ENCODE results near the gene GPR52.
"Not testable (repeated sequence)": the region's sequence is repeated elsewhere in the genome, so short reads cannot be mapped to it uniquely, and the experiment has no call there.

The GPR52 gene, protein sequence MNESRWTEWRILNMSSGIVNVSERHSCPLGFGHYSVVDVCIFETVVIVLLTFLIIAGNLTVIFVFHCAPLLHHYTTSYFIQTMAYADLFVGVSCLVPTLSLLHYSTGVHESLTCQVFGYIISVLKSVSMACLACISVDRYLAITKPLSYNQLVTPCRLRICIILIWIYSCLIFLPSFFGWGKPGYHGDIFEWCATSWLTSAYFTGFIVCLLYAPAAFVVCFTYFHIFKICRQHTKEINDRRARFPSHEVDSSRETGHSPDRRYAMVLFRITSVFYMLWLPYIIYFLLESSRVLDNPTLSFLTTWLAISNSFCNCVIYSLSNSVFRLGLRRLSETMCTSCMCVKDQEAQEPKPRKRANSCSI

GRCh38 chr1:174447866-174448530 is at the start of gene GPR52:
GPR52 (plus strand) TSS chr1:174447964; CDS start chr1:174448112, 148 bp downstream.
- no peak for DNase-seq

DNA sequence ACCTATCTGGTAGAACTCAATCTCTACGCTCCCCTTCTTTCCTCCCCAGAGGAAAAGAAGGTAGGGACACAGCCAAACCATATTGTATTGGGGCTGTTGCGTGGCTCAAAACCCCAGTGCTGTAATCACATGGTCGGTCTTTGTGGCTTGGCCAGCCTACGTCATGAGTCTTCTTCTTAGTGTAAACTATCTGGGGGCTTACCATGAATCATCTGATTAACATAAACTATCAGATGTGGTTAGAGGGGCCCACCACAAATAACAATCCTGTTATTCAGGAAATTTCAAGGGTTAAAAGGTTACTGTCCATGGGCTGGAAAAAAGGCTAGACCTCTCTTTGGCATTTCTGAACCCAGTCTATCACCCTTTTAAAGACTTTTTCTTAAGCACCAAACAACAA is 49.5 kb upstream of the GPR52 start:
- no peak for DNase-seq

GRCh38 chr1:174399211-174399610 is 48.6 kb upstream of the GPR52 start:
- DNase-seq = no peak

- DNase-seq = no peak
These were observed 46.7 kb upstream of the GPR52 start for GRCh38 chr1:174401075-174401474.

- DNase-seq = no peak
These were observed 42.5 kb upstream of the GPR52 start for GRCh38 chr1:174405219-174405618.

GRCh38 chr1:174406421-174406820 is 41.3 kb upstream of the GPR52 start:
- DNase-seq = no peak

- no peak for DNase-seq
These were observed 40.1 kb upstream of the GPR52 start for GRCh38 chr1:174407665-174408064.

- DNase-seq = no peak
These were observed 39.6 kb upstream of the GPR52 start for GRCh38 chr1:174408146-174408545.

DNA sequence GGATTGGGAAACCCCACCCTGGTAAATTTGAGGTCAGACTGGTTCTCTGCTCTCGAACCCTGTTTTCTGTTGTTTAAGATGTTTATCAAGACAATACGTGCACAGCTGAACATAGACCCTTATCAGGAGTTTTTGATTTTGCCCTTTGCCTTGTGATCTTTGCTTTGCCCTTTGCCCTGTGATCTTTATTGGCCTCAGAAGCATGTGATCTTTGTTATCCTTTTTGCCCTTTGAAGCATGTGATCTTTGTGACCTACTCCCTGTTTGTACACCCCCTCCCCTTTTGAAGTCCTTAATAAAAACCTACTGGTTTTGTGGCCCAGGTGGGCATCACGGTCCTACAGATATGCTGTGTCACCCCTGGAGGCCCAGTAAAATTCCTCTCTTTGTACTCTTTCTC is 38.0 kb upstream of the GPR52 start:
- DNase-seq = not testable (repeated sequence)

GRCh38 chr1:174413632-174414031 is 34.1 kb upstream of the GPR52 start:
- DNase-seq = no peak

GRCh38 chr1:174414203-174414602 is 33.6 kb upstream of the GPR52 start:
- DNase-seq = no peak

- DNase-seq = no peak
These were observed 32.3 kb upstream of the GPR52 start for GRCh38 chr1:174415506-174415905.

GRCh38 chr1:174417921-174418320 is 29.8 kb upstream of the GPR52 start:
- no peak for DNase-seq

- DNase-seq = no peak
These were observed 22.6 kb upstream of the GPR52 start for GRCh38 chr1:174425121-174425520.

DNA sequence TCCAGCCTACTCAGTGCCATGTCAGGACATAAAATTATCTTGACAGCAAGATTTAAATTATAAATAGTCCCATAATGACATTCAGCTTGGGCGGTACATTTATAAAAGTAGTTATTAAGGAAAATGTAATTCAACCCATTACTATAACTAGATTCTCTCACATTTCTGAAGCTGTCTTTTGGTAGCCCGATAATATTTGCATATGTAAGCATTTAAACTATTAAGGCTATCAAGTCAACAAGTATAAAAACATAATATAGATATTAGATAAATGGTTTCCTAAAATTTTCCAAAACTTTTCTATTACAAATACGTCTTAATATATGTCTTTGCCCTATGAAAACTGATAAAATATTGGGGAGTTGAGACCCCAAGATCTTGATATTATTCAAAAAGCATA is 21.6 kb upstream of the GPR52 start:
- DNase-seq = no peak

DNA sequence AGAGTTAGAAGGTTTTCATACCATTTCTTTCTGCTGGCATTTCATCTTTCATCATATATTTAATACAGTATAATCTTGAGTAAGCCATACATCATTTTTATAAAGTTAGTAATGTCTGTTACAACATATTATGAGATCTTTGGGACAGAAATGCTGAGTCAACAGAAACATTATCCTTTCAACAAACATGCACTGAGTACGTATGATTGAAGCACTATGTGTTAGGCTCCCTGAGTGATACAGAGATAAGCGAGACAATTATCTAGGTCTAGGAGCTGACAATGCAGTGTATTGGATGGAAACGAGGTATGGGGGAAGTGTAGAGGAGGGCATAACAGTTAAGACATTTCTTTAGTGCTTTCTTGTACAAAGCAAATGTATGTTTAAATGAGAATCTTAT is 19.7 kb upstream of the GPR52 start:
- no peak for DNase-seq

DNA sequence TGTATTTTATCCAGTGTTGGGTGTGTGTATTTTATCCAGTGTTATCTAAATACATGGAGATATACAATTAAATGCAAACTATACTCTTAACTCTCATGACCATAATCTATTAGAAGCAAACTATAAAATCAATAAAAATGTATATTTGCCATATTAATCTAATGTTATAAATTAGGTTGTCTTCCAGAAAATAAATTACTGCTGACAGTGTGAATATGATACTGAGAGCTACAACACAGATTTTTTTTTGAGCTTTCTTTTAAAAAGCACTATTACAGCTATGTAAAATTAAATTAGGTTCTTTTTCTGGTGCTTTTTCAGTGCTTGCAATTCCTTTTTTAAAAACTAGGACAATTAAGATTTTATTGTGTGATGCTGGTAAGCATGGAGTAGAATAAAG is 19.0 kb upstream of the GPR52 start:
- DNase-seq = no peak

DNA sequence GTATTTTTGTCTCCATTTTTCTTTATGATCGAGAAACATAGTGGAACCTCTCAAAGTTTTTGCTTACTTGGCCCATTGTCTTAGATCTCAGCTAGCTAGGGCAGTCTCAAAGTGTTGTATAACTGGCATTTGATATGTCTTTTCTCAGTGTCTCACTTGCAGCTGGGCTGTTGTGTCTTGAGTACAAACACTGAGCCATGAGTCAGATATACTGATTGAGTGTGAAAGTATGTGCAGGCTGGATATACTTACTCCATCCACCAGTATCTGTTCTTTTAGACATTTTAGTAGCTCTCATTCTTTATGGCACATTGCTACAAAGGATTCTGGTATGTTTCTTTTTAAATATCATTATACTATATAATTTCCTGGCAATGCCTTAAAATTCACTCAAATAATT is 14.3 kb upstream of the GPR52 start:
- DNase-seq = no peak

DNA sequence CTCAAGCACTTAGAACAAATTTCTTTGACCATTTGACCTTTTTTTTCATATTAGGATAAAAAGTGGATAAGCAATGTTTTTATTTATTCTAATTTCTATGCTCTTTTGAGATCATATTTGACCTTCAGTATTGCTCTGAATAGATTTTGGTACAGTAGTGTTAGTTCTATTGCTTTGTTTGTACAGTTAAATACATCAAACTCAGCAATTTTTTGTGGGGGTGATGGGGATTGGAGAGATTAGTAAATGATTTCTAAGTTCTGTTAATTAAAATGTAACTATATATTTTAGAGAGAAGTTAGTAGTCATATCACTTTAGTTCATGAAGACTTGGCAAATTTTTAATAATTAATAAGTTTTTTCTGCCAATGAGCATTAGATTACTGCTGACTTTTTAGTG is 2.4 kb upstream of the GPR52 start:
- no peak for DNase-seq

DNA sequence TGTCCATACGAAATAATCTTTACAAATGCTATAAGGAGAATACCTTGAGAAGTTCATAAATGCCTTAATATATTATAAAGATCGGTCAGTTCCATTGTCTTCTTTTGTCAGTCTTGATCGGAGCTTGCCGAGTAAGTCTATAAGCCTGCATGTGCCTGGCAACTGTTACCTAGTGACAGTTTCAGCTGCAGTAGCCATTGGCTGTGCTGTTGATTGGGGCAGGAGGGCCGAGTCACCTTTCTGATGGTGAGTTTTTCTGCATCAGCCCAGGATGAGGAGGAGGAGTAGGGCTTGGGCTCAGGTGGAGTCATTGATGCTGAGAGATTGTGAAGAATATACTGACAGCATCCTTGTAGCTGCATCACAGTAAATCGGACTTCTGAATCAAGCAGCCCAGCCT is 1.9 kb upstream of the GPR52 start:
- no peak for DNase-seq

GRCh38 chr1:174448531-174448883 is 743 bp downstream of the GPR52 start:
- no peak for DNase-seq

- no peak for DNase-seq
These were observed 1.2 kb downstream of the GPR52 start for GRCh38 chr1:174448974-174449373.

DNA sequence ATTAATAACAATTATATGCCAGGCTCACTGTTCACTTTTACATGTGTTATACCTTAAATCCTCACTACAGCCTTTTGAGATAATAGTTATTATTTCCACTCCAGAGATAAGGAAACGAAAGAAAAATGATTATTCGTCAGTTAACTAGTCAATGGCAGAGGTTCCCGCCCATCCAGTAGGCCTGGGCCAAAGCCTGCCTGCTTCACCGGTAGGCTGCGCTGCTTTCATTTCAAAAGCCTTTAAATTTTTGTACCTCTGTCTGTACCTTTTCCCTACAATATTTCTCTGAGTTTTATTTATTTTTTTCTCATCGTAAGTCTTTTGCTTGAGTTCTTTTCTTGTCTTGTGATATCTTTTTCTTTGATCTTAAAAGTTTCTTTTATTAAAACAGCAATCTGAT is 3.6 kb downstream of the GPR52 start:
- DNase-seq = no peak

- DNase-seq = no peak
These were observed 18.1 kb downstream of the GPR52 start for GRCh38 chr1:174465855-174466254.

- DNase-seq = no peak
These were observed 18.8 kb downstream of the GPR52 start for GRCh38 chr1:174466607-174467006.

Data from stimulated activated CD4-positive, alpha-beta T cell treated with anti-CD3 and anti-CD28 coated beads, Interleukin-4, amount 100 ng/mL, for 24 hours (primary cell).